ENCODE data around the gene TENM3. TPM values are rescaled to one million over a fixed set of nuclear protein-coding genes. Genes with fewer than 3 reads are reported as not detected.

The TENM3 gene
- total RNA-seq, 2 experiments from 2014 or later: not detected

DNA sequence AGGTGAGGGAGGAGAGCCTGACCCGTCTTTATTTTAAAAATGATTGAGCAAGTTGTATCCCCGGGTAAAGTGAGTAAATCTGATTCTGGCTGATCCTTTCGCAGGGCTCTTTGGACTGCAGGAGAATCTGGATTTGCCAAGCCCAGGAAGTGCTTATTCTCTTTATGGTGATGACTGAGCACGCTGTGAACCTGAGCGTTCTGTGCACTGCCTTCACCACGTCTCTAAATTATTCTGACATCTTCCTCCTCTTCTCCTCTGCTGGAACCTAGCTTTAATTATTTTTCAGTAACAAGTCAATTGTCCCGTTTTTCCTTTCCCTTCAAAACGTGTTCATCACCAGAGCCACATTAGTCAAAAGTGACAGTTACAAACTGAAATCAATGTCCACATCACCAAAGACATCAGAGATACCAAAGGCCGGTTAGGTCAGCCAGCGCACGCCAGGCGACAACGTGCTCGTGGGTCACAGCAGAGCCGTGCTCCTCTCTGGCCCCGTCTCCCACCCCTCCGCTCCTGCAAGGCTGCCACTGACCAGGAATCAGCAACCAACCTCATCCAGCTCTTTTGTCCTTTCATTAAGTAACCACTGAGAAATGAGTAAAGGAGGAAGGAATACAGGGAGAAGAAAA, 599.7 kb downstream of the TENM3 start:
- ATAC-seq (no peak), DNase-seq (no peak)
- Mint-ChIP-seq H3K4me3 (no peak overlapping the region), H3K9me3 (no peaks in the 10 kb centered on the region), H3K4me1 (ENCODE audit: low read depth) (no peaks in the 10 kb centered on the region), H3K27ac (no peak overlapping the region), H3K27me3 (no peaks in the 10 kb centered on the region), H3K36me3 (ENCODE audit: low read depth) (no peaks in the 10 kb centered on the region)
- intact Hi-C loops (cut with micrococcal nuclease): no loop called here
- TF ChIP-seq, protein P1, sequence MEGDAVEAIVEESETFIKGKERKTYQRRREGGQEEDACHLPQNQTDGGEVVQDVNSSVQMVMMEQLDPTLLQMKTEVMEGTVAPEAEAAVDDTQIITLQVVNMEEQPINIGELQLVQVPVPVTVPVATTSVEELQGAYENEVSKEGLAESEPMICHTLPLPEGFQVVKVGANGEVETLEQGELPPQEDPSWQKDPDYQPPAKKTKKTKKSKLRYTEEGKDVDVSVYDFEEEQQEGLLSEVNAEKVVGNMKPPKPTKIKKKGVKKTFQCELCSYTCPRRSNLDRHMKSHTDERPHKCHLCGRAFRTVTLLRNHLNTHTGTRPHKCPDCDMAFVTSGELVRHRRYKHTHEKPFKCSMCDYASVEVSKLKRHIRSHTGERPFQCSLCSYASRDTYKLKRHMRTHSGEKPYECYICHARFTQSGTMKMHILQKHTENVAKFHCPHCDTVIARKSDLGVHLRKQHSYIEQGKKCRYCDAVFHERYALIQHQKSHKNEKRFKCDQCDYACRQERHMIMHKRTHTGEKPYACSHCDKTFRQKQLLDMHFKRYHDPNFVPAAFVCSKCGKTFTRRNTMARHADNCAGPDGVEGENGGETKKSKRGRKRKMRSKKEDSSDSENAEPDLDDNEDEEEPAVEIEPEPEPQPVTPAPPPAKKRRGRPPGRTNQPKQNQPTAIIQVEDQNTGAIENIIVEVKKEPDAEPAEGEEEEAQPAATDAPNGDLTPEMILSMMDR (IDR thresholded peaks at IDR 0.05): no peak
- ChIA-PET CTCF (no interaction called here), POLR2A (no interaction called here)

DNA sequence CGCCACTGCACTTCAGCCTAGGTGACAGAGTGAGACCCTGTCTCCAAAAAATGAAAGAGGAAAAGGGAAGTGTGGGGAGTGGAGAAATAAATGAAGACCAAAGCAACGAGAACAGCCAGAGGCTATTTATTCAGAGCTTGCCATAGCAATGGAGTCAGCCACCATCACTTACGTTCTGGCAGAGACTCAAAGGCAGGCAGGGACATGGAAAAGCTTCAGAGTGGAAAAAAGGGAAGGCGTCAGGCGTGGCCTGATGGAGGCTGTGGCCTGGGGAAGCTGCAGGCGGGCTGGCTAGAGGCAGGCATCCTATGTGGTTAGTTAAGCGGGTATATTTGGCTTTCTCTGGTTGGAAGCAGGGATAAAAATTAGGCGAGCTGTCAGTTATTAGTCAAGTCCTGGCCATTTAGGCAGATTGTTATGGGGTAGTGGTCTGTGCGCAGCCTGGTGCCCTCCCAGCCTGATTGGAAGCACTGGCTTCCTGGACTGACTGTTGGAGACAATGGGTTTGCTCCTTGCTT, 600.7 kb downstream of the TENM3 start:
- H3K4me3 Mint-ChIP-seq: no peak overlapping the region
- intact Hi-C loops (cut with micrococcal nuclease): no loop called here
- H3K9me3 Mint-ChIP-seq: no peaks in the 10 kb centered on the region
- TF ChIP-seq, protein P1 (IDR thresholded peaks at IDR 0.05): no peak
- no peaks in the 10 kb centered on the region for H3K4me1 Mint-ChIP-seq (ENCODE audit: low read depth)
- H3K36me3 Mint-ChIP-seq (ENCODE audit: low read depth): no peaks in the 10 kb centered on the region
- ChIA-PET CTCF (no interaction called here), POLR2A (no interaction called here)
- no peak for ATAC-seq
- no peaks in the 10 kb centered on the region for H3K27me3 Mint-ChIP-seq
- no peak for DNase-seq
- H3K27ac Mint-ChIP-seq: no peak overlapping the region

GRCh38 chr4:182845618-182846017, 602.4 kb downstream of the TENM3 start:
- ChIA-PET POLR2A (no interaction called here), CTCF (no interaction called here)
- intact Hi-C loops (cut with micrococcal nuclease): no loop called here
- Mint-ChIP-seq H3K4me3 (no peak overlapping the region), H3K27ac (no peak overlapping the region), H3K4me1 (ENCODE audit: low read depth) (no peaks in the 10 kb centered on the region), H3K27me3 (no peaks in the 10 kb centered on the region), H3K9me3 (no peaks in the 10 kb centered on the region), H3K36me3 (ENCODE audit: low read depth) (no peaks in the 10 kb centered on the region)
- TF ChIP-seq, protein P1 (IDR thresholded peaks at IDR 0.05): no peak
- DNase-seq (no peak), ATAC-seq (no peak)

DNA sequence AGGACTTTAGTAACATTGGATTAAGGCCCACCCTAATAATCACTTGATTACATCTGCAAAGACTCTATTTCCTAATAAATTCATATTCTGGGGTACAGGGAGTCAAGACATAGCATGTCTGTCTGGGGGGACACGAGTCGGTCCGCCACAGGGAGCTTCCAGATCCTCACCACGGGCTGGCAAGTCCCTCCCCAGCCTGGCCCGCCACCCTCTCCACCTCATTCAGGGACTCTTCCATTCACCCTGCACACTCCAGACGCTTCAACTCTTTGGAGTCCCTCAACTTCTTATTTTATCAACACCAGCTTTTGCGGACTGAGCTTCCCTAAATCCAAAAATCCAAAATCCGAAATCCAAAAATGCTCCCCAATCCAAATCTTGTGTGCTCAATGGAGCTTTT, 602.8 kb downstream of the TENM3 start:
- no peak for DNase-seq
- intact Hi-C loops (cut with micrococcal nuclease): no loop called here
- Mint-ChIP-seq H3K4me1 (ENCODE audit: low read depth) (no peaks in the 10 kb centered on the region), H3K27me3 (no peaks in the 10 kb centered on the region), H3K36me3 (ENCODE audit: low read depth) (no peaks in the 10 kb centered on the region), H3K9me3 (no peaks in the 10 kb centered on the region), H3K27ac (no peak overlapping the region), H3K4me3 (no peak overlapping the region)
- ChIA-PET CTCF (no interaction called here), POLR2A (no interaction called here)
- TF ChIP-seq, protein P1 (IDR thresholded peaks at IDR 0.05): no peak
- no peak for ATAC-seq

DNA sequence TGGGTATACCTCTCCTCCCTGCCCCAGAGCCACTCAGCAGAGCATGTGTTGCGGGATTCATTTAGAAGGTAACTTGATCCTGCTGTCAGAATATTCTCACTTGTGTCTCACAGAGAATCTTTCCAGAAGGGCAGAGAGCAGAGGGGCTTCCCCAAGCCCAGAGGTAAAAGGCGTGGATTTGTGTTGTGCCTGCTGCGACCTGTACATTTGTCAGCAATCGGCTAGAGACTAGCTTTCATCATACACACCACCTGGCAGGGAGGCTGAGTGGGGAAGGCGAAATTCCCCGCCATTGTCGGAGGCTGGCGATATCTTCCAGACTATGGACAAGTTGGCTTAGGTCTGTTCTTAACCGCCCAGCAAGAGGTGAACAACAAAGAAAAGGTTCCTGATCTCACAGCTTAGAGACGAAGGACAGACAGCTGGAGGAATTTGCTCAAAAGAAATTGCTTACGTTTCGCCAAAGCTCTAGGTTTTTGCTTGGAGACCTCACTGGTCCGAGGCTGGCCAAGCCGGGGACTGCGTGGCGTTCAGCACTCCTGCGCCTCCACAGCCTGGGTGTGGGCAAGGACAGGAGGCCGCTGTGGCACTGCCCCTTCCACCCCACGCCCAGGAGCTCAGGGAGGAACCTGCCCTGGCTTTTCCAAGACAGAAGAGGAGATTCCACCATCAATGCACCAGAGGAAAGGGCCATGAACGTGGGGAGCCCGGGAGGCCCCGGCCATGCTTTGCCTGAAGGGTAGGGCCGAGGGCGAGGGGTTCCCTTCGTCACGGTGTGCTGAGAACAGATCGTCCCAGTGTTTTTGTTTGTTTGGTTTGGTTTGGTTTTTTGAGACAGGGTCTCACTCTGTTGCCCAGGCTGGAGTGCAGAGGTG, 604.6 kb downstream of the TENM3 start:
- H3K9me3 Mint-ChIP-seq: no peaks in the 10 kb centered on the region
- H3K36me3 Mint-ChIP-seq (ENCODE audit: low read depth): no peaks in the 10 kb centered on the region
- ATAC-seq (no peak), DNase-seq (no peak)
- TF ChIP-seq, protein P1 (IDR thresholded peaks at IDR 0.05): no peak
- H3K27me3 Mint-ChIP-seq: no peaks in the 10 kb centered on the region
- H3K4me3 Mint-ChIP-seq: no peak overlapping the region
- ChIA-PET POLR2A (no interaction called here), CTCF (no interaction called here)
- H3K27ac Mint-ChIP-seq: no peak overlapping the region
- H3K4me1 Mint-ChIP-seq (ENCODE audit: low read depth): no peaks in the 10 kb centered on the region
- intact Hi-C loops (cut with micrococcal nuclease): no loop called here

Measured in activated CD8-positive, alpha-beta T cell treated with anti-CD3 and anti-CD28 coated beads for 36 hours (primary cell).